ENCODE data around the gene PASK.

GRCh38 chr2:241125626-241126025 is 23.6 kb downstream of the PASK start:
- TF ChIP-seq, protein P1, sequence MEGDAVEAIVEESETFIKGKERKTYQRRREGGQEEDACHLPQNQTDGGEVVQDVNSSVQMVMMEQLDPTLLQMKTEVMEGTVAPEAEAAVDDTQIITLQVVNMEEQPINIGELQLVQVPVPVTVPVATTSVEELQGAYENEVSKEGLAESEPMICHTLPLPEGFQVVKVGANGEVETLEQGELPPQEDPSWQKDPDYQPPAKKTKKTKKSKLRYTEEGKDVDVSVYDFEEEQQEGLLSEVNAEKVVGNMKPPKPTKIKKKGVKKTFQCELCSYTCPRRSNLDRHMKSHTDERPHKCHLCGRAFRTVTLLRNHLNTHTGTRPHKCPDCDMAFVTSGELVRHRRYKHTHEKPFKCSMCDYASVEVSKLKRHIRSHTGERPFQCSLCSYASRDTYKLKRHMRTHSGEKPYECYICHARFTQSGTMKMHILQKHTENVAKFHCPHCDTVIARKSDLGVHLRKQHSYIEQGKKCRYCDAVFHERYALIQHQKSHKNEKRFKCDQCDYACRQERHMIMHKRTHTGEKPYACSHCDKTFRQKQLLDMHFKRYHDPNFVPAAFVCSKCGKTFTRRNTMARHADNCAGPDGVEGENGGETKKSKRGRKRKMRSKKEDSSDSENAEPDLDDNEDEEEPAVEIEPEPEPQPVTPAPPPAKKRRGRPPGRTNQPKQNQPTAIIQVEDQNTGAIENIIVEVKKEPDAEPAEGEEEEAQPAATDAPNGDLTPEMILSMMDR (IDR thresholded peaks at IDR 0.05 in 2 of 3, conservative IDR thresholded peaks at IDR 0.05 in 1 of 3; ENCODE audit: borderline replicate concordance in 1 of 3, insufficient read depth in 1 of 3, low read depth in 2 of 3, low read length in 2 of 3), result no peak
- TF ChIP-seq SIN3A (IDR thresholded peaks at IDR 0.05; ENCODE audit: low read depth), result no peak
- TF ChIP-seq CBX3 (IDR thresholded peaks at IDR 0.05; ENCODE audit: low read depth), result no peak
- TF ChIP-seq EZH2 (IDR thresholded peaks at IDR 0.05), result no peak

Data from HCT116 (cell line).